Naive B cell (primary cell): ENCODE data around the gene PCDH9. TPM values are rescaled to one million over a fixed set of nuclear protein-coding genes. Genes with fewer than 3 reads are reported as not detected.

Source experiments
- ATAC-seq, 2 donors: fragments of 150-1000 bp; cut with Tn5 transposase; 2 replicates each; pipeline ENCODE4 v1.10.0; 2021; ENCODE audit warnings: low read depth in 2 of 2, mild to moderate bottlenecking in 2 of 2, moderate library complexity in 2 of 2
- DNase-seq: peaks from one replicate; pipeline ENCODE4 v3.0.0; 2022
- H3K27ac Mint-ChIP-seq, 6 donors: one replicate each; pipeline ENCODE4 v1.8.0; 2020 to 2022; ENCODE audit warnings: mild to moderate bottlenecking in 6 of 6, mixed read lengths in 6 of 6, moderate library complexity in 5 of 6, inconsistent platforms in 2 of 6
- H3K27me3 Mint-ChIP-seq, 3 donors: one replicate each; pipeline ENCODE4 v1.8.0; 2021 to 2022; ENCODE audit warnings: mixed read lengths in 3 of 3, mild to moderate bottlenecking in 1 of 3
- H3K36me3 Mint-ChIP-seq, 2 donors: one replicate each; pipeline ENCODE4 v1.8.0; 2020 to 2022; ENCODE audit warnings: mixed read lengths in 2 of 2, inconsistent platforms in 1 of 2, mild to moderate bottlenecking in 1 of 2
- H3K4me1 Mint-ChIP-seq, 3 donors: one replicate each; pipeline ENCODE4 v1.8.0; 2020 to 2022; ENCODE audit warnings: mixed read lengths in 3 of 3, inconsistent platforms in 1 of 3, mild to moderate bottlenecking in 1 of 3, moderate library complexity in 1 of 3
- H3K4me3 Mint-ChIP-seq, 8 donors: one replicate each; pipeline ENCODE4 v1.8.0; 2020 to 2022; ENCODE audit warnings: mild to moderate bottlenecking in 8 of 8, mixed read lengths in 8 of 8, moderate library complexity in 8 of 8, inconsistent platforms in 2 of 8
- H3K9me3 Mint-ChIP-seq, 7 donors: one replicate each; pipeline ENCODE4 v1.8.0; 2020 to 2022; ENCODE audit warnings: mixed read lengths in 7 of 7, mild to moderate bottlenecking in 5 of 7, inconsistent platforms in 2 of 7, moderate library complexity in 1 of 7
- polyA plus RNA-seq, 6 donors: library from polyadenylated mRNA; unstranded; fragments of 300-500 nt; fragmentation: Illumina TruSeq; gene quantifications; one replicate each; pipeline ENCODE4 v1.2.3, GENCODE V29; 2021; ENCODE audit warnings: low read depth in 6 of 6

PCDH9 gene
- polyA plus RNA-seq, 6 donors from 2014 or later, result 49.9 to 70.2 (median 57.2) TPM

DNA sequence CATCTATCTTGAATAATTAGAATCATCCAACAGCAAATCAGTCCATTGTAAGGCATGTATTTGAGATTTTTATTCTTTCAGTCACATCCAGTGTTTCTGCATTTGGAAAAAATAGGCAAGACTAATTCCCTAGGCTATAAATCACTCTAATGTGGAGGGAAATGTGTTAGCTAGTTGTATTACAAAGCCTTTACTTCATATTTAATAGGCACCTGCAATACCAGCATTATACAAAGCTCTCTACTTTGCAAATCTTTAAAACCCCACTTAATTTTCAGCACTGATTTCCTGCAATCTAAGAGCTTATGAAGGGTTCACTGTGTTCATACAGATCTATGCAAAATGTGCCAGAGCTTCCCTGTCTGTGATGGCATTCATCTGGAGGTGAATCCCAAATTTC, 12.3 kb downstream of the PCDH9 start:
- Mint-ChIP-seq H3K27ac (peak overlapping the region in 1 of 6 donors; percentile 31), H3K27me3 (no peaks in the 10 kb centered on the region), H3K36me3 (no peaks in the 10 kb centered on the region), H3K4me3 (no peak overlapping the region), H3K9me3 (no peaks in the 10 kb centered on the region), H3K4me1 (peaks cover 20 to 27% (median 22%) of the 10 kb centered on the region in 3 donors)
- DNase-seq (no peak), ATAC-seq (no peak)

DNA sequence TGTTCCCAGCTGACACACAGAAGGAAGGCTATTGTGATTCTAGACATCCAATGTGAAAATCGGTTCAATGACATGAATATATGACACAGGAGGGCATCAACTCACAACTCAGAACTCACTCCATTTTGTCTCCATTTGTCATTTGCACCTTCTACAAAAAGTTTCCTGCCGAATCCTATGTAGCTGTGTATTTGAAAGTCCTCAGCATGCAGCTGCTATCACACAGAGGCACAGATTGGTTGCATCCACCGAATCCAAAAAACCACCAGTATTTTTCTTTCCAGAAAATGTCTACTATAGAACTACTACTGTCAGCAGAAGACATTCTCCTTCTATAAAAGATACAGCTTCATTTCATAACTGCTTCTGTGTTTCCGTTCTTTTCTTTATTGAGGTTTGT, 13.3 kb downstream of the PCDH9 start:
- ATAC-seq (no peak), DNase-seq (no peak)
- Mint-ChIP-seq H3K36me3 (no peaks in the 10 kb centered on the region), H3K9me3 (no peaks in the 10 kb centered on the region), H3K27me3 (no peaks in the 10 kb centered on the region), H3K27ac (peak overlapping the region in 1 of 6 donors; percentile 30), H3K4me3 (no peak overlapping the region), H3K4me1 (peaks cover 17 to 20% (median 18%) of the 10 kb centered on the region in 3 donors)

DNA sequence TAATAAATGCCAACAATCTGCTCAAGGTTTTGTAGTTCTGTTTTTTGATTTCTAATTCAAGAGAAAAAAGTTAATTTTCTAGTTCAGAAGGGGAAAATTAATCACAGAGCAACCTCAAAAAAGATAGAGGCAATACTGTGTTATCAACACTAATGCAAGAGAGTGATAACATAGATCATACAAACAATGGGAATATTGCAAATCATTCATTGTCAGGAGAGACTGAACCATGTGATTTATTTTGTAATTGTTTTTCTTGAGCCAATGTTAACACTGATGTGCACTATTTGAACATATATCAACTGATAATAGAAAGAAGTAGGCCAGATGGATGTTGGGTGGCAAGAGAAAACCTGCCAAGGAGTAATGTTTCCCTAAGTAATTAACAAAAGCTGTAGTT, 19.9 kb downstream of the PCDH9 start:
- no peak for ATAC-seq
- no peak for DNase-seq
- H3K27ac Mint-ChIP-seq, result peak overlapping the region in 1 of 6 donors; percentile 1
- no peaks in the 10 kb centered on the region for H3K36me3 Mint-ChIP-seq
- H3K9me3 Mint-ChIP-seq, result no peaks in the 10 kb centered on the region
- no peaks in the 10 kb centered on the region for H3K27me3 Mint-ChIP-seq
- peaks cover 0 to 11% (median 8%) of the 10 kb centered on the region in 3 donors for H3K4me1 Mint-ChIP-seq
- no peak overlapping the region for H3K4me3 Mint-ChIP-seq

DNA sequence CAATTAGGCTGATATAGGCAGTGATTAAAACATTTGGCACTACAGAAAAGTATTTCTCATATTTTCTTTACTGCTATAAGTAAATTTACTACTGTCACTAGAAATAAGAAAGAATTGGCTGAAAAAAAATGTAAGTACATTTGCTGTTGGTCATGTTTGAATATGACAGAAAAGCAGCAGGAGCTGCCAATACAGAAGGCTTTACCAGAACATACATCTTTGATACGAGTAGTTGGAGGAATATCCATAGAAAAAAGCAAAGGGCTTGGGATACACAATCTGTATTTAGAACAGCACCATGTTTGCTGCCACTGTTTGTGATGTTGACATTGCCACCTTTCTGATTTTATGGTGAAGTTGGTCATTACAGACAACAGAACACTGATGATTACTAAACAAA, 21.6 kb downstream of the PCDH9 start:
- H3K9me3 Mint-ChIP-seq, result no peaks in the 10 kb centered on the region
- H3K4me1 Mint-ChIP-seq, result peaks cover 0 to 21% (median 9%) of the 10 kb centered on the region in 3 donors
- no peak for ATAC-seq
- no peaks in the 10 kb centered on the region for H3K27me3 Mint-ChIP-seq
- no peak for DNase-seq
- no peak overlapping the region for H3K4me3 Mint-ChIP-seq
- H3K36me3 Mint-ChIP-seq, result no peaks in the 10 kb centered on the region
- no peak overlapping the region for H3K27ac Mint-ChIP-seq

DNA sequence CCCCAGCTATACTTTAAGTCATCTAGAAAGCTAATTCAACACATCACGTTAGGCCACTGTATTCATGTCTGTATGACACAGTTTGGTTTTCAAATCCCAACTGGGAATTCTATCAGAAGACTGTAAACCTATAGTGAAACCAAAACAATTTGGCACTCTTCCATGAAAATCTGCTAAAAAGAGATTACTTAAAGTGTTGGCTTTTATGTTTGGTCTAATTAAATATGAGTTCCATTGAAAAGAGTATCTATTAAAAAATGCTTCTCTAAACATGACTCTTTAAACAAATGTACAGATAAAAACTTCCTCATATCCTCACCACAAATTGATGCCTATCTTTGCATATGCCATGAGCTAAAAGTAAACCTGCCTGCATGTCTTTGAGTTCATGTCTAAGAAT, 25.4 kb downstream of the PCDH9 start:
- peaks cover 4 to 21% (median 12%) of the 10 kb centered on the region in 3 donors for H3K4me1 Mint-ChIP-seq
- ATAC-seq (no peak), DNase-seq (no peak)
- H3K27me3 Mint-ChIP-seq, result no peaks in the 10 kb centered on the region
- no peaks in the 10 kb centered on the region for H3K36me3 Mint-ChIP-seq
- no peak overlapping the region for H3K27ac Mint-ChIP-seq
- peak overlapping the region in 1 of 8 donors; percentile 12 for H3K4me3 Mint-ChIP-seq
- no peaks in the 10 kb centered on the region for H3K9me3 Mint-ChIP-seq

DNA sequence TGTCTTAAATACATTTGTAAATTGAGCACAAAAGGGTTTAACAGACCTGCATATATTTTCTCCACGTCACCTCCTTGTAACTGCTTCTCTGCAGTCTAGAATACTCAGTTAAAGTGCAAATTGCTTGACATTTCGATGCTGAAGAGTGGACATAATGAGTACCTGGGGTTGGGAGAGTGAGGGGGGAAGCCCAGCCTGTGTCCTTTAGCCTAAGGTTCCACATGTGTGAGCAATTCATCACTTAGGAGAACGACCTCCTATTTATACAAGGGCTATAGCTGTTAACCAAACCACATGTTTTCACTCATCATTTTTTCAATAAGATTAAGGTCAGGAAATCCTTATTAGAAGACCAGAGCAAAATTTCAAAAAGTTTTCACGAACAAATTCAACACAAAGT, 29.5 kb downstream of the PCDH9 start:
- ATAC-seq, result no peak
- Mint-ChIP-seq H3K4me3 (no peak overlapping the region), H3K9me3 (no peaks in the 10 kb centered on the region), H3K27me3 (no peaks in the 10 kb centered on the region), H3K36me3 (no peaks in the 10 kb centered on the region), H3K4me1 (peaks cover 4 to 14% (median 12%) of the 10 kb centered on the region in 3 donors), H3K27ac (peak overlapping the region in 1 of 6 donors; percentile 49)
- DNase-seq, result no peak

DNA sequence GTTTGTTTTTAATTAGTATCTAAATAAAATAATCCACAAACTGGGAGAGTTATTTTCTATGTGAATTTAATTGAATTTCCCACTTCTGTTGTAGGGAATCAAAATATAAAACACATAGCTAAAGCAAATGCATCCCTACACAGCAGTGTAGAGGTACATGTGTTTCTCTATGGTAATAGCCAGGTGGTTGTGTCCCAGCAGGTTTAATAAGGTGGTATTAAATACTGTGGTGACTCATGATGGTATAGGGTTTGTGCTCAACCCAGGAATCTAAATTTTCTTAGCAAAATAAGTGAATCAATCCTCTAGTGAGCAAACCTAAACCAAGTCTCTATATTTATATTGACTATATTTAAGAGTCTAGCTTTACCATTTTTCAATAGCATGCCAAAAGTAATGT, 30.0 kb downstream of the PCDH9 start:
- Mint-ChIP-seq H3K36me3 (no peaks in the 10 kb centered on the region), H3K4me3 (no peak overlapping the region), H3K27me3 (no peaks in the 10 kb centered on the region), H3K4me1 (peaks cover 4 to 10% (median 8%) of the 10 kb centered on the region in 3 donors), H3K27ac (no peak overlapping the region), H3K9me3 (no peaks in the 10 kb centered on the region)
- ATAC-seq (no peak), DNase-seq (no peak)

DNA sequence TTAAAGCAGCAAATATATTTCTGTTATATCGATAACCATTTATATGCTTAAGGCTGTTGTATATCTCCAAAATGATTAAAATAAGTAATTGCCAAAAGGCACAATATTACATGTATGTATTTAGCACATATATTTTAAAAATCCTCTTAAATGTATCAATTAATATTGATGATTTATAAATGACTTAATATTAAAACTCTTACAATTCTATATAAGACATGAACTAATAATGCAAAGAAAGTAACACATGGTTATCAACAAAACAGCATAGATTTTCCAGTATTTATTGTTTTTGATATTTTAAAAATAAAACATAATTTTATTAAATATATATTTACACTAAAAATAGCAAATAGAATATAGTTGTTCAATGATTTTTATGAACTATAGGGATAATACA, 32.4 kb downstream of the PCDH9 start:
- H3K4me1 Mint-ChIP-seq, result peaks cover 0 to 4% (median 3%) of the 10 kb centered on the region in 3 donors

DNA sequence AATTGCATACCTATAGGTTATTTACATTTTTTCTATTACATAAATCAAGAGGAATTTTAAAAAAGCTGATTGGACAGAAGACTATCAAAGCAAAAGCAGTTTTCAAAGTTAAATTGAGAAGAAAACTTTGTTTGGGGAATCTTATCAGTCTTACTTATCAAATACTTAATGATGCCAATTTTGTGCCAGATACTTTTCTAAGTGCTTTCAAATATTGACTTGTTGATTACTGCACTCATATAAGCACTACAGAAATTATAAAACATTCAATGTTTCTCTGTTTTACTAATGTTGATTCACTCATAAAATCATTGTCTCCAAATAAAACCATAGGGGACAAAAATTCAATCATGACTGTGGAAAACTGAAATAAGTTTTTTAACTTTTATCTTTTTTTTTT, 36.2 kb downstream of the PCDH9 start:
- Mint-ChIP-seq H3K27me3 (no peaks in the 10 kb centered on the region), H3K36me3 (no peaks in the 10 kb centered on the region), H3K4me1 (peaks cover 0 to 5% (median 4%) of the 10 kb centered on the region in 3 donors), H3K27ac (no peak overlapping the region), H3K4me3 (no peak overlapping the region), H3K9me3 (no peaks in the 10 kb centered on the region)
- no peak for DNase-seq
- no peak for ATAC-seq

More for the DNA sequence above, 32.4 kb downstream of the PCDH9 start:
- no peak for DNase-seq
- Mint-ChIP-seq H3K27ac (no peak overlapping the region), H3K36me3 (no peaks in the 10 kb centered on the region), H3K9me3 (no peaks in the 10 kb centered on the region), H3K4me3 (no peak overlapping the region), H3K27me3 (no peaks in the 10 kb centered on the region)
- ATAC-seq, result no peak

DNA sequence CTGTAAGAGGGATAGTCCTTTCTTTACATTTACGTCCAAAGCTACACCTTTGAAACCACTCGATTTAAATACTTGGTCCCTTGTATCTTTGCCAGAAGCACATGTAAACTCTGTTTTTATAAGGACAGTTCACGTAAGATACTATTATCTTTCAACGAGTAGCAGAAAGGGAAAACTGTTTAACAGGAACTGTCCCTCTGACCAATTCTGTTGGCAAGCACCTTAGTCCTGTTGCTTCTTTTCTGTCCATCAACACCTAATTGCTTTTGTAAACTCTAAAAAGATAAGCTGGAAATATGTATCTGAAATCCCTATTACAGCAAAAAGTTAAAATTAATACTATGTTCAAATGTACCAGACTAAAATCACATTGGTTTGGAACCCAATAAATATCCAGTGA, 37.4 kb downstream of the PCDH9 start:
- no peaks in the 10 kb centered on the region for H3K36me3 Mint-ChIP-seq
- H3K27ac Mint-ChIP-seq, result no peak overlapping the region
- H3K4me1 Mint-ChIP-seq, result peaks cover 0 to 5% (median 4%) of the 10 kb centered on the region in 3 donors
- no peaks in the 10 kb centered on the region for H3K27me3 Mint-ChIP-seq
- no peak overlapping the region for H3K4me3 Mint-ChIP-seq
- no peak for ATAC-seq
- no peaks in the 10 kb centered on the region for H3K9me3 Mint-ChIP-seq
- no peak for DNase-seq

DNA sequence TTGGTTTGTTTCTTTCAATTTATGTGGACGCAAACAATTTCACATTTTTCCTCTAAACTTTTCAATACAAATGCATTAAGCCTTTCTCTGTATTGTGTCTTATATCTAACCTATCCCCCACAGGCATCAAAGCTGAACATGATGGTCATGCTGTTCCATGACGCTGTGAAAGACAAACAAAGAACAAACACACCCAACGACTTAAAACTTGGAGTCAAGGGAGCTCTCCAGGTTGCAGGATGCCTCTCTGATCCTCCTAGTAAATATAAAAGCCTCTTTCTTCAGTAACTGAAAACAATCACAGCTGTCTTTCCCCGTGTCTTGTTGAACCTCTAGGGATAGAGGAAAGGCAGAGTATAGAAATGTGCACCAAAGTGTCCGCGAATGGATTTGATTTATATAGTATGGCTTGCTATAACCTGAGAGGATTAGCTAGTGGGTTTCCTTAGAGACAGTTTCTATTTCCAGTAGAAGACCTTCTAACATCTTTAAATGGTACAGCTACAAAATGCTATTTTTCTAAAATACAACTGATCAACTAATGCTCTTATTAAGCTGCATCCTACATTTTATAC, 43.1 kb downstream of the PCDH9 start:
- DNase-seq, result no peak
- Mint-ChIP-seq H3K9me3 (no peaks in the 10 kb centered on the region), H3K36me3 (no peaks in the 10 kb centered on the region), H3K4me1 (peaks cover 0 to 5% (median 4%) of the 10 kb centered on the region in 3 donors), H3K27ac (peak overlapping the region in 1 of 6 donors; percentile 10), H3K4me3 (no peak overlapping the region), H3K27me3 (no peaks in the 10 kb centered on the region)
- no peak for ATAC-seq

DNA sequence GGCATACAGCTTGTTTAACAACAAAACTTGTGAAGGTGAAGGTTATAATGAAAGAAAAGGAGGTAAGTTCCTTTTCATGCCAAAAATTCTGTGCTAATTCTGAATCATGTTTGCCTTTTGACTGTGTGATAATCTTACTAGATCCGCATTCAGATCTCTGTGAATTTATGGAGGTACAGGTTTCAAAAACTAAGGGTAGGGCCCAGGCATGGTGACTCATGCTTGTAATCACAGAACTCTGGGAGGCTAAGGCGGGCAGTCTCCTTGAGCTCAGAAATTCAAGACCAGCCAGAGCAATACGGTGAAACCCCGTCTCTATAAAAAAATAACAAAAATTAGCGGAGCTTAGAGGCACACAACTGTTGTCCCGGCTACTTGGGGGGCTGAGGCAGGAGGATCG, 45.9 kb downstream of the PCDH9 start:
- ATAC-seq, result no peak

DNA sequence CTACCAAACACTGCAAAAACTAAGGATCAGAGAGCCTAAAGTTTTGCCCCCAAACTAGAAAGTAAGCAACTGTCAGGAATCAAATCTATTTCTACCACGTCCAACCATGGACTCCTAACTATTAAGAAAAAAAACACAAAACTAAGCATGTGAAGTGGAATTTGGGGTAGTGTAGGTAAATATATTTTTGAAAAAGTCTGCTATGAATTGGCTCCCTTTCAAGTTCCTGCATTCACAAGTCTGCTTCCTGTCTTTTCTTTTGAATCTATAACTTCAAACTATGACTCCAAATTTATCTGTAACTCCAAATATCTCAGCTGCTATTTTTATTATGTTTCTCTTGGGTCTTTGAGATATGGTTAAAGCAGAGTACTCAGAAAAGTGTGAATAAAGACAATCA, 47.0 kb downstream of the PCDH9 start:
- Mint-ChIP-seq H3K9me3 (no peaks in the 10 kb centered on the region), H3K27ac (no peak overlapping the region), H3K4me1 (no peaks in the 10 kb centered on the region), H3K36me3 (no peaks in the 10 kb centered on the region), H3K27me3 (no peaks in the 10 kb centered on the region), H3K4me3 (no peak overlapping the region)
- no peak for DNase-seq
- no peak for ATAC-seq

More for the DNA sequence above, 45.9 kb downstream of the PCDH9 start:
- Mint-ChIP-seq H3K4me1 (no peaks in the 10 kb centered on the region), H3K27ac (peak overlapping the region in 1 of 6 donors; percentile 47), H3K36me3 (no peaks in the 10 kb centered on the region), H3K4me3 (no peak overlapping the region), H3K27me3 (no peaks in the 10 kb centered on the region), H3K9me3 (no peaks in the 10 kb centered on the region)
- no peak for DNase-seq

DNA sequence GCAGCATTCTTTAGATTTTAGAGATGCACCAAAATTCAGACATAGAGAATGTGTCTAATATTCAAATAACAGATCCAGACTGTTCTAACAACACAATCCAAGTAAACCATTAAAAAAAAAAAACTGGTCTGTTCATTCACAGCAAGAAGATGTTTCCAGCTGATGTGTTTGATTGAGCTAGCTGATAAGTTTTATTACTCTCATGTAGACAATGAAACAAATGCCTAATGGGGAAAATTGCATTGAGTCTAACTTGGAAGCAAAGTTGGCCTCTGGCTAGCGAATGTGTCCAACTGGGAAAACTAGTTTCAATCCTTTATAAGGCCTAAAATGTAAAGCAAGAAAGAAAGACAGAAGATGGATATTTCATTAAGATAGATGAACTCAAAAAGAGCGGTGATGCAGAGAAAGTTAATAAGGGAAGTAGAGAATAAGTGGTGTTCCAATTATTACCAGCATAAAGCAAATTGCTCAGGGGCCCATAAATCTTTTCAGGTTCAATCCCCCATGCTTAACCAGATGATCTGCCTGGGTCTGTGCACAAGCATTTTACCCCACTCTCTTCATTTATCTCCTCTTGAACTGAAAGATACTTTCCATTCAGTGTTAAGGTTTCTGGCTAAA, 54.2 kb downstream of the PCDH9 start:
- DNase-seq, result no peak
- no peak for ATAC-seq
- peaks cover 0 to 10% (median 5%) of the 10 kb centered on the region in 3 donors for H3K4me1 Mint-ChIP-seq
- peaks cover 0 to 4% (median 0%) of the 10 kb centered on the region in 7 donors for H3K9me3 Mint-ChIP-seq
- H3K27ac Mint-ChIP-seq, result no peak overlapping the region
- no peak overlapping the region for H3K4me3 Mint-ChIP-seq
- H3K27me3 Mint-ChIP-seq, result no peaks in the 10 kb centered on the region
- peaks cover 0 to 5% of the 10 kb centered on the region in 2 donors for H3K36me3 Mint-ChIP-seq
